NB4 (cell line): Measurements from ENCODE around the gene RHBDF2.

Source experiments
- POLR2A ChIP-seq: IDR thresholded peaks from 2 replicates; pipeline ENCODE4 v1.6.1; 2011; ENCODE audit warnings: mild to moderate bottlenecking; ENCODE audit not compliant: insufficient read length; ENCODE audit errors: extremely low read depth
- TF ChIP-seq, protein P1 (sequence below): IDR thresholded peaks from one replicate; pipeline ENCODE4 v1.5.1; 2012; ENCODE audit warnings: low read depth, low read length

DNA sequence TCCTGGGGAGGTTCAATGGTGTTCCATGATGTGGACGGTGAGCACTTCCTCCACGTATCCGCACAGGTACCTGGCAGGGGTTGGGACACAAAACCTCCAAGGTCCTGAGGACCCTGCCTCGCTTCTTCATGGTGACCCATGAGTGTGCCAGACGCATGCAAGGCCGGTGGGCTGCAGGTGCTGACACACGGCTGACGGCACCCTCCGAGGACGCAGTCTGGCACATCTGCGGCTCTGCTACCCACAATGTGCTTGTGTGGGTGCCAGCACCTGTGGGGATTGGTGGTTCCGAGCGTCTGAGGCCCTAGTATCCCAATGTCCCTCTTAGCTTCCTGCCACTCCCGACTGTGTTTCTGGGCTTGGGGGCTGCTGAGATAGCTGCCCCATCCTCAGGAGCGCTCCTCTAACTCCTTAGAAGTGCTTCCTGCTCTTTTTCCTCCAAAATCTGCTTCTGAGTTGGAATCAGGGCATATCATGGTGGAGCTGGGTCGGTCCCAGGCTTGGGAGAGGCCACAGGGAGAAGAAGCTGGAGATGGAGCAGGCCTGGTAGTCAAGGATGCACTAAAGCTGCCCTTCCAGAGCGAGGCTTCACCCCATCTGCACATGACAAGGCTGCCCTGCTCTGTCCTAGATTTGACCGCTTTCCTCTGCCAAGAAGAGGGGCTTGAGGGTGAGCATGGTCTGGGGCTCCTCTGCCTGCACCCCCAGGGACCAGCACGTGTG lies 34.7 kb upstream of the RHBDF2 start:
- TF ChIP-seq, protein P1, sequence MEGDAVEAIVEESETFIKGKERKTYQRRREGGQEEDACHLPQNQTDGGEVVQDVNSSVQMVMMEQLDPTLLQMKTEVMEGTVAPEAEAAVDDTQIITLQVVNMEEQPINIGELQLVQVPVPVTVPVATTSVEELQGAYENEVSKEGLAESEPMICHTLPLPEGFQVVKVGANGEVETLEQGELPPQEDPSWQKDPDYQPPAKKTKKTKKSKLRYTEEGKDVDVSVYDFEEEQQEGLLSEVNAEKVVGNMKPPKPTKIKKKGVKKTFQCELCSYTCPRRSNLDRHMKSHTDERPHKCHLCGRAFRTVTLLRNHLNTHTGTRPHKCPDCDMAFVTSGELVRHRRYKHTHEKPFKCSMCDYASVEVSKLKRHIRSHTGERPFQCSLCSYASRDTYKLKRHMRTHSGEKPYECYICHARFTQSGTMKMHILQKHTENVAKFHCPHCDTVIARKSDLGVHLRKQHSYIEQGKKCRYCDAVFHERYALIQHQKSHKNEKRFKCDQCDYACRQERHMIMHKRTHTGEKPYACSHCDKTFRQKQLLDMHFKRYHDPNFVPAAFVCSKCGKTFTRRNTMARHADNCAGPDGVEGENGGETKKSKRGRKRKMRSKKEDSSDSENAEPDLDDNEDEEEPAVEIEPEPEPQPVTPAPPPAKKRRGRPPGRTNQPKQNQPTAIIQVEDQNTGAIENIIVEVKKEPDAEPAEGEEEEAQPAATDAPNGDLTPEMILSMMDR = no peak
- no peak for TF ChIP-seq POLR2A
